Neural progenitor cell (in vitro differentiated cells): ENCODE measurements around the gene ANKRD2. TPM values are rescaled to one million over a fixed set of nuclear protein-coding genes. Genes with fewer than 3 reads are reported as not detected.

ENCODE experiments used
- DNase-seq: peaks from one replicate; pipeline ENCODE4 v3.0.0-alpha.2; 2016; ENCODE audit warnings: low spot score
- H2AFZ ChIP-seq: fragments of 200-600 bp; sonication (generic); replicated peaks from 2 replicates; pipeline ENCODE4 v1.6.1; 2016; ENCODE audit warnings: antibody characterized with exemption
- H3F3A ChIP-seq: fragments of 200-600 bp; sonication (generic); 2 replicates; pipeline ENCODE4 v1.6.1; 2016; ENCODE audit warnings: antibody characterized with exemption, low read depth
- H3K27ac ChIP-seq: fragments of 200-600 bp; sonication (generic); 2 replicates; pipeline ENCODE4 v1.5.1; 2016; ENCODE audit warnings: mild to moderate bottlenecking
- H3K27me3 ChIP-seq: fragments of 200-600 bp; sonication (generic); 2 replicates; pipeline ENCODE4 v1.6.1; 2016; ENCODE audit warnings: mild to moderate bottlenecking, moderate library complexity
- H3K36me3 ChIP-seq: fragments of 200-600 bp; sonication (generic); 2 replicates; pipeline ENCODE4 v1.5.1; 2016
- H3K4me1 ChIP-seq: fragments of 200-600 bp; sonication (generic); 2 replicates; pipeline ENCODE4 v1.6.1; 2016; ENCODE audit warnings: mixed run types
- H3K4me2 ChIP-seq: fragments of 200-600 bp; sonication (generic); 2 replicates; pipeline ENCODE4 v1.6.1; 2016
- H3K4me3 ChIP-seq: fragments of 200-600 bp; sonication (generic); 2 replicates; pipeline ENCODE4 v1.5.1; 2016
- H3K79me2 ChIP-seq: fragments of 200-600 bp; sonication (generic); 2 replicates; pipeline ENCODE4 v1.6.1; 2016; ENCODE audit warnings: low read depth
- H3K9ac ChIP-seq: fragments of 200-600 bp; sonication (generic); 2 replicates; pipeline ENCODE4 v1.6.1; 2016
- H3K9me3 ChIP-seq: fragments of 200-600 bp; sonication (generic); 2 replicates; pipeline ENCODE4 v1.5.1; 2016; ENCODE audit warnings: low read depth
- H4K20me1 ChIP-seq: fragments of 200-600 bp; sonication (generic); 2 replicates; pipeline ENCODE4 v1.6.1; 2016; ENCODE audit warnings: low read depth
- H3K27ac Mint-ChIP-seq: 3 replicates; pipeline ENCODE4 v1.8.0; 2021; ENCODE audit warnings: mixed read lengths
- H3K27me3 Mint-ChIP-seq: 2 replicates; pipeline ENCODE4 v1.8.0; 2022; ENCODE audit warnings: low read depth, mild to moderate bottlenecking, inconsistent platforms, moderate library complexity, mixed read lengths; ENCODE audit not compliant: insufficient read depth
- H3K36me3 Mint-ChIP-seq: 3 replicates; pipeline ENCODE4 v1.8.0; 2021; ENCODE audit warnings: mixed read lengths
- H3K4me1 Mint-ChIP-seq: 3 replicates; pipeline ENCODE4 v1.8.0; 2021; ENCODE audit warnings: mixed read lengths
- H3K4me3 Mint-ChIP-seq: 3 replicates; pipeline ENCODE4 v1.8.0; 2021; ENCODE audit warnings: mild to moderate bottlenecking, moderate library complexity, mixed read lengths
- H3K9me3 Mint-ChIP-seq: 3 replicates; pipeline ENCODE4 v1.8.0; 2020; ENCODE audit warnings: mixed read lengths
- CTCF ChIP-seq: fragments of 200-600 bp; sonication (generic); IDR thresholded peaks from 2 replicates; pipeline ENCODE4 v1.5.1; 2017; ENCODE audit warnings: antibody characterized with exemption, mild to moderate bottlenecking
- EZH2 ChIP-seq: fragments of 200-600 bp; sonication (generic); IDR thresholded peaks from 2 replicates; pipeline ENCODE4 v1.6.1; 2017; ENCODE audit warnings: antibody characterized with exemption, mild to moderate bottlenecking, moderate library complexity
- EZH2phosphoT487 ChIP-seq: fragments of 200-600 bp; sonication (generic); IDR thresholded peaks from 2 replicates; pipeline ENCODE4 v1.6.1; 2017; ENCODE audit warnings: antibody characterized with exemption
- total RNA-seq: library from RNA; depleted of rRNA; stranded (reverse); fragments of >200 nt; gene quantifications from 2 replicates; pipeline ENCODE4 v1.2.3, GENCODE V29; 2015; ENCODE audit warnings: low replicate concordance

The ANKRD2 gene
- total RNA-seq, 1 donor from 2014 or later = not detected

- Histone ChIP-seq H3K79me2 (no peaks in the 10 kb centered on the region), H3K27me3 (no peaks in the 10 kb centered on the region), H3K36me3 (no peaks in the 10 kb centered on the region), H3K4me3 (no peak overlapping the region), H3K4me2 (no peak overlapping the region), H3K27ac (no peak overlapping the region), H3K9me3 (no peaks in the 10 kb centered on the region), H3K9ac (no peak overlapping the region), H2AFZ (no peak overlapping the region), H3K4me1 (no peaks in the 10 kb centered on the region), H4K20me1 (peaks cover 6% of the 10 kb centered on the region), H3F3A (no peaks in the 10 kb centered on the region)
- no peak for TF ChIP-seq CTCF
- Mint-ChIP-seq H3K36me3 (peaks cover 4% of the 10 kb centered on the region), H3K27ac (no peak overlapping the region), H3K4me1 (no peaks in the 10 kb centered on the region), H3K4me3 (no peak overlapping the region), H3K9me3 (no peaks in the 10 kb centered on the region), H3K27me3 (no peaks in the 10 kb centered on the region)
- no peak for DNase-seq
Observed at GRCh38 chr10:97623277-97623676, 50.7 kb downstream of the ANKRD2 start.

GRCh38 chr10:97627731-97628130 lies 55.2 kb downstream of the ANKRD2 start:
- Mint-ChIP-seq H3K27me3 (peaks cover 5% of the 10 kb centered on the region), H3K27ac (no peak overlapping the region), H3K4me1 (peaks cover 4% of the 10 kb centered on the region), H3K36me3 (peaks cover 7% of the 10 kb centered on the region), H3K9me3 (no peaks in the 10 kb centered on the region), H3K4me3 (no peak overlapping the region)
- H3K27me3 ChIP-seq = no peaks in the 10 kb centered on the region
- no peak for TF ChIP-seq EZH2
- no peak for TF ChIP-seq EZH2phosphoT487
- TF ChIP-seq CTCF = no peak
- H3K9me3 ChIP-seq = no peaks in the 10 kb centered on the region
- no peak overlapping the region for H3K4me3 ChIP-seq
- no peak overlapping the region for H2AFZ ChIP-seq
- H3K27ac ChIP-seq = no peak overlapping the region
- H3K79me2 ChIP-seq = peaks cover 27% of the 10 kb centered on the region
- no peaks in the 10 kb centered on the region for H3K36me3 ChIP-seq
- no peak overlapping the region for H3K4me2 ChIP-seq
- H4K20me1 ChIP-seq = peaks cover 6% of the 10 kb centered on the region
- peaks cover 3% of the 10 kb centered on the region for H3F3A ChIP-seq
- no peak for DNase-seq
- H3K9ac ChIP-seq = no peak overlapping the region
- H3K4me1 ChIP-seq = peaks cover 4% of the 10 kb centered on the region

- no peak overlapping the region for H3K27ac Mint-ChIP-seq
- H3K4me2 ChIP-seq = no peak overlapping the region
- peaks cover 6% of the 10 kb centered on the region for H3K4me1 Mint-ChIP-seq
Observed at GRCh38 chr10:97628228-97628627, 55.6 kb downstream of the ANKRD2 start.

More at GRCh38 chr10:97628228-97628627, 55.6 kb downstream of the ANKRD2 start:
- H3K36me3 ChIP-seq = no peaks in the 10 kb centered on the region
- no peaks in the 10 kb centered on the region for H3K9me3 ChIP-seq
- DNase-seq = no peak
- Mint-ChIP-seq H3K27me3 (peaks cover 6% of the 10 kb centered on the region), H3K4me3 (no peak overlapping the region), H3K9me3 (no peaks in the 10 kb centered on the region), H3K36me3 (peaks cover 8% of the 10 kb centered on the region)
- H3K27ac ChIP-seq = no peak overlapping the region
- no peak for TF ChIP-seq CTCF
- TF ChIP-seq EZH2 = no peak
- no peak for TF ChIP-seq EZH2phosphoT487
- no peak overlapping the region for H2AFZ ChIP-seq
- H3K79me2 ChIP-seq = peaks cover 28% of the 10 kb centered on the region
- peaks cover 1% of the 10 kb centered on the region for H4K20me1 ChIP-seq
- peaks cover 4% of the 10 kb centered on the region for H3F3A ChIP-seq
- H3K27me3 ChIP-seq = no peaks in the 10 kb centered on the region
- H3K9ac ChIP-seq = no peak overlapping the region
- H3K4me3 ChIP-seq = no peak overlapping the region
- H3K4me1 ChIP-seq = peaks cover 4% of the 10 kb centered on the region
